ENCODE measurements around the gene IGHMBP2. TPM values are rescaled to one million over a fixed set of nuclear protein-coding genes. Genes with fewer than 3 reads are reported as not detected.

The IGHMBP2 gene
- total and polyA plus RNA-seq, 2 experiments from 2014 or later, result 14.3 to 27.7 TPM

GRCh38 chr11:68928136-68928880 lies 24.6 kb downstream of the IGHMBP2 start:
- ATAC-seq (no peak), DNase-seq (ENCODE audit: low spot score) (no peak)
- Histone ChIP-seq H4K20me1 (replicated peaks; ENCODE audit: insufficient read depth) (peaks cover 3% of the 10 kb centered on the region; the same call in 1 of the 2 replicates), H2AFZ (no peak overlapping the region), H3K9me2 (ENCODE audit: insufficient read depth) (no peaks in the 10 kb centered on the region), H3K27ac (ENCODE audit: low read depth) (no peak overlapping the region), H3K36me3 (ENCODE audit: insufficient read depth) (peaks cover 29% of the 10 kb centered on the region), H3K79me2 (replicated peaks; ENCODE audit: insufficient read depth) (0 out of 2 replicates have a peak, but pooled peaks cover 1% of the 10 kb centered on the region), H3F3A (replicated peaks; ENCODE audit: low read depth) (no peaks in the 10 kb centered on the region), H3K4me3 (no peak overlapping the region), H3K4me1 (ENCODE audit: insufficient read depth) (no peaks in the 10 kb centered on the region), H3K4me2 (no peak overlapping the region), H3K27me3 (ENCODE audit: insufficient read depth) (no peaks in the 10 kb centered on the region)
- no peak overlapping the region for H3K4me3 Mint-ChIP-seq
- H3K36me3 Mint-ChIP-seq (ENCODE audit: low read depth), result peaks cover 70% of the 10 kb centered on the region
- TF ChIP-seq ZNF462 (CRISPR knock-in tag; IDR thresholded peaks at IDR 0.05) (no peak), ZNF114 (CRISPR knock-in tag; IDR thresholded peaks at IDR 0.05) (no peak), CTCF (conservative IDR thresholded peaks at IDR 0.05; ENCODE audit: low read depth in 2 of 2) (no peak), EZH2phosphoT487 (IDR thresholded peaks at IDR 0.05; ENCODE audit: unreplicated experiment) (no peak), STAT1 (IDR thresholded peaks at IDR 0.05; ENCODE audit: unreplicated experiment) (no peak), ZNF331 (CRISPR knock-in tag; IDR thresholded peaks at IDR 0.05; ENCODE audit: low read depth) (no peak)
- TF ChIP-seq, protein P1, sequence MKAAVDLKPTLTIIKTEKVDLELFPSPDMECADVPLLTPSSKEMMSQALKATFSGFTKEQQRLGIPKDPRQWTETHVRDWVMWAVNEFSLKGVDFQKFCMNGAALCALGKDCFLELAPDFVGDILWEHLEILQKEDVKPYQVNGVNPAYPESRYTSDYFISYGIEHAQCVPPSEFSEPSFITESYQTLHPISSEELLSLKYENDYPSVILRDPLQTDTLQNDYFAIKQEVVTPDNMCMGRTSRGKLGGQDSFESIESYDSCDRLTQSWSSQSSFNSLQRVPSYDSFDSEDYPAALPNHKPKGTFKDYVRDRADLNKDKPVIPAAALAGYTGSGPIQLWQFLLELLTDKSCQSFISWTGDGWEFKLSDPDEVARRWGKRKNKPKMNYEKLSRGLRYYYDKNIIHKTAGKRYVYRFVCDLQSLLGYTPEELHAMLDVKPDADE (IDR thresholded peaks at IDR 0.05), result no peak
- TF ChIP-seq, protein P2, sequence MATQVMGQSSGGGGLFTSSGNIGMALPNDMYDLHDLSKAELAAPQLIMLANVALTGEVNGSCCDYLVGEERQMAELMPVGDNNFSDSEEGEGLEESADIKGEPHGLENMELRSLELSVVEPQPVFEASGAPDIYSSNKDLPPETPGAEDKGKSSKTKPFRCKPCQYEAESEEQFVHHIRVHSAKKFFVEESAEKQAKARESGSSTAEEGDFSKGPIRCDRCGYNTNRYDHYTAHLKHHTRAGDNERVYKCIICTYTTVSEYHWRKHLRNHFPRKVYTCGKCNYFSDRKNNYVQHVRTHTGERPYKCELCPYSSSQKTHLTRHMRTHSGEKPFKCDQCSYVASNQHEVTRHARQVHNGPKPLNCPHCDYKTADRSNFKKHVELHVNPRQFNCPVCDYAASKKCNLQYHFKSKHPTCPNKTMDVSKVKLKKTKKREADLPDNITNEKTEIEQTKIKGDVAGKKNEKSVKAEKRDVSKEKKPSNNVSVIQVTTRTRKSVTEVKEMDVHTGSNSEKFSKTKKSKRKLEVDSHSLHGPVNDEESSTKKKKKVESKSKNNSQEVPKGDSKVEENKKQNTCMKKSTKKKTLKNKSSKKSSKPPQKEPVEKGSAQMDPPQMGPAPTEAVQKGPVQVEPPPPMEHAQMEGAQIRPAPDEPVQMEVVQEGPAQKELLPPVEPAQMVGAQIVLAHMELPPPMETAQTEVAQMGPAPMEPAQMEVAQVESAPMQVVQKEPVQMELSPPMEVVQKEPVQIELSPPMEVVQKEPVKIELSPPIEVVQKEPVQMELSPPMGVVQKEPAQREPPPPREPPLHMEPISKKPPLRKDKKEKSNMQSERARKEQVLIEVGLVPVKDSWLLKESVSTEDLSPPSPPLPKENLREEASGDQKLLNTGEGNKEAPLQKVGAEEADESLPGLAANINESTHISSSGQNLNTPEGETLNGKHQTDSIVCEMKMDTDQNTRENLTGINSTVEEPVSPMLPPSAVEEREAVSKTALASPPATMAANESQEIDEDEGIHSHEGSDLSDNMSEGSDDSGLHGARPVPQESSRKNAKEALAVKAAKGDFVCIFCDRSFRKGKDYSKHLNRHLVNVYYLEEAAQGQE (IDR thresholded peaks at IDR 0.05; ENCODE audit: unreplicated experiment), result no peak
- peaks cover 5% of the 10 kb centered on the region for H3K27me3 Mint-ChIP-seq (ENCODE audit: insufficient read depth, low read depth, poor library complexity)
- peaks cover 20% of the 10 kb centered on the region for H3K9me3 Mint-ChIP-seq
- H3K27ac Mint-ChIP-seq, result no peak overlapping the region
- H3K4me1 Mint-ChIP-seq, result no peaks in the 10 kb centered on the region
